HepG2 (cell line): ENCODE measurements around the gene CD28. TPM values are rescaled to one million over a fixed set of nuclear protein-coding genes. Genes with fewer than 3 reads are reported as not detected.

Source experiments
- EHMT2 ChIP-seq: fragments of 200-600 bp; sonication (generic); IDR thresholded peaks from 2 replicates; pipeline ENCODE4 v1.7.0; 2017; ENCODE audit warnings: antibody characterized with exemption, low read depth, low read length, borderline replicate concordance
- ETV5 ChIP-seq: IDR thresholded peaks from 2 replicates; pipeline ENCODE4 v1.6.1; 2018; ENCODE audit warnings: missing biosample characterization, missing genetic modification reagents, inconsistent platforms, borderline replicate concordance
- FOSL1 ChIP-seq: sonication (generic); formaldehyde crosslinking; IDR thresholded peaks from 2 replicates; pipeline ENCODE4 v1.9.0; 2021; ENCODE audit warnings: missing genetic modification reagents, borderline replicate concordance
- FOXC1 ChIP-seq: sonication (generic); formaldehyde crosslinking; IDR thresholded peaks from 2 replicates; pipeline ENCODE4 v1.8.0; 2022; ENCODE audit warnings: mild to moderate bottlenecking, missing genetic modification reagents, borderline replicate concordance
- FOXK1 ChIP-seq: sonication (generic); formaldehyde crosslinking; IDR thresholded peaks from 2 replicates; pipeline ENCODE4 v1.4.0; 2020; ENCODE audit warnings: low read depth, missing genetic modification reagents, borderline replicate concordance
- KDM2A ChIP-seq: sonication (generic); formaldehyde crosslinking; IDR thresholded peaks from 2 replicates; pipeline ENCODE4 v1.4.0; 2020; ENCODE audit warnings: low read depth, missing genetic modification reagents, borderline replicate concordance
- LCORL ChIP-seq, 2 experiments: fragments of 450-650 bp in 1 of 2; sonication (generic) in 1 of 2; formaldehyde crosslinking in 1 of 2; IDR thresholded peaks; 2 replicates each; pipeline versions ENCODE4 v1.5.0 to v1.6.1; 2017 to 2020; ENCODE audit warnings: antibody characterized with exemption in 1 of 2, missing genetic modification reagents in 1 of 2
- NCOA1 ChIP-seq: sonication (generic); formaldehyde crosslinking; IDR thresholded peaks from 2 replicates; pipeline ENCODE4 v1.9.0; 2021; ENCODE audit warnings: missing genetic modification reagents
- NCOR1 ChIP-seq: fragments of 200-600 bp; sonication (generic); IDR thresholded peaks from 2 replicates; pipeline ENCODE4 v1.7.0; 2017; ENCODE audit warnings: antibody characterized with exemption, low read length, borderline replicate concordance
- PHF21A ChIP-seq: sonication (generic); formaldehyde crosslinking; IDR thresholded peaks from 2 replicates; pipeline ENCODE4 v1.5.0; 2020; ENCODE audit warnings: mild to moderate bottlenecking, missing genetic modification reagents
- RARA ChIP-seq: IDR thresholded peaks from 2 replicates; pipeline ENCODE4 v1.6.1; 2016; ENCODE audit warnings: missing genetic modification reagents, missing compliant biosample characterization
- ZFP62 ChIP-seq: sonication (generic); formaldehyde crosslinking; IDR thresholded peaks from 2 replicates; pipeline ENCODE4 v1.4.0; 2020; ENCODE audit warnings: missing genetic modification reagents
- ZMYM4 ChIP-seq: sonication (generic); formaldehyde crosslinking; IDR thresholded peaks from 2 replicates; pipeline ENCODE4 v1.8.1; 2023; ENCODE audit warnings: mild to moderate bottlenecking, missing genetic modification reagents
- ZNF17 ChIP-seq: sonication (generic); formaldehyde crosslinking; IDR thresholded peaks from 2 replicates; pipeline ENCODE4 v1.5.0; 2020; ENCODE audit warnings: mild to moderate bottlenecking, missing genetic modification reagents
- ZNF292 ChIP-seq: sonication (generic); formaldehyde crosslinking; IDR thresholded peaks from 2 replicates; pipeline ENCODE4 v1.8.1; 2022; ENCODE audit warnings: mild to moderate bottlenecking, low read depth, missing genetic modification reagents, borderline replicate concordance
- ZNF317 ChIP-seq: sonication (generic); formaldehyde crosslinking; IDR thresholded peaks from 2 replicates; pipeline ENCODE4 v1.5.0; 2020; ENCODE audit warnings: mild to moderate bottlenecking, missing genetic modification reagents
- ZNF564 ChIP-seq: sonication (generic); formaldehyde crosslinking; IDR thresholded peaks from 2 replicates; pipeline ENCODE4 v1.8.1; 2023; ENCODE audit warnings: mild to moderate bottlenecking, missing genetic modification reagents
- ZNF629 ChIP-seq: sonication (generic); formaldehyde crosslinking; conservative IDR thresholded peaks from 2 replicates; pipeline ENCODE4 v1.5.0; 2020; ENCODE audit warnings: missing genetic modification reagents
- polyA plus RNA-seq, 8 experiments: library from polyadenylated mRNA; depleted of rRNA in 3 of 8; stranded (reverse) in 7 of 8; unstranded in 1 of 8; fragments of >200 nt; fragmentation: Illumina TruSeq in 4 of 8; extraction: Trizol in 4 of 8; gene quantifications; 2 replicates each; pipeline versions ENCODE4 v1.2.1 to v1.2.3, GENCODE V29; 2011 to 2016; ENCODE audit warnings: low read depth in 4 of 8, missing spikeins in 1 of 8, mixed read lengths in 1 of 8; ENCODE audit not compliant: insufficient read depth in 1 of 8
- total RNA-seq, 5 experiments: library from RNA; depleted of rRNA; stranded (reverse); fragments of >200 nt; fragmentation: Illumina TruSeq; extraction: Trizol; gene quantifications; 2 replicates each; pipeline ENCODE4 v1.2.3, GENCODE V29; 2016; ENCODE audit warnings: low read depth in 1 of 5
- TF ChIP-seq, protein P1 (sequence below): sonication (generic); formaldehyde crosslinking; IDR thresholded peaks from 2 replicates; pipeline ENCODE4 v1.8.0; 2022; ENCODE audit warnings: mild to moderate bottlenecking, missing genetic modification reagents
- TF ChIP-seq, protein P2 (sequence below): sonication (generic); formaldehyde crosslinking; IDR thresholded peaks from 2 replicates; pipeline ENCODE4 v1.8.0; 2022; ENCODE audit warnings: missing genetic modification reagents, low read depth, mild to moderate bottlenecking, borderline replicate concordance
- TF ChIP-seq, protein P3 (sequence below): sonication (generic); formaldehyde crosslinking; IDR thresholded peaks from 2 replicates; pipeline ENCODE4 v1.4.0; 2020; ENCODE audit warnings: missing genetic modification reagents, mild to moderate bottlenecking, borderline replicate concordance
- TF ChIP-seq, protein P4 (sequence below): sonication (generic); formaldehyde crosslinking; IDR thresholded peaks from 2 replicates; pipeline ENCODE4 v1.4.0; 2020; ENCODE audit warnings: missing genetic modification reagents

Gene CD28
- total and polyA plus RNA-seq, 2 of the 13 experiments (the other 11 are each of a cell fraction or from before 2014, with no cell fraction given) = not detected

DNA sequence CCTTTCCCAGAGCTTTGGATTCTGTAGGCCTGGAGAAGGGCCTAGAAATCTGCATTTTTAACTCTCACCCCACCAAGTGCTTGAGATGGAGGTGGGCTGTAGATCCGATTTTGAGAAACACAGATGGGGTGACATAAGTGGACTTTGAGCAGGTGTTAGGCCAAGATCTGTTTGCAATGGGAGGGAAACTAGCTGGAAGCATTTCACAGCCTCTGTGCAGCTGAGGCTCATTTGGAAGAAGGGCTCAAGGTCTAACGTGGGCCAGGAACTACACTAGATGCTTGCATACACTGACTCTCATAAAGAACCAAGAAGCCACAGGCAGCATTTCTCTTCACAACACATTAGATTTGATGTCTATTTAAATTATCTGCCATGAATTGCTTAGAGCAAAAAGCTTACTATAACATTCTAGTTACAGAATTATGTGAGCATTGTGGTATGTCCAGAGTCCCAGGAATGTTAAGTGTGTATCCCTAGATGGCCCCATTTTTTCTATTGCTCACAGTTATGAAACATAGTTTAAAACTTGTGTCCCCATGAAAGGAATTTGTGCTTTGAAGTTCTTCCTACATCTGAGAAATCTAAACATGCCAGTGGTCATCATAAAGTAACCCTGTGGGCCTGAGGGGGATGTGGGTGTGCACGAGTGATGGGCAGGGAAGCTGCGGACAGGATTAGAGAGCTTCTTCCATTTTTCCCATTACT, 77.2 kb downstream of the CD28 start (continued):
- TF ChIP-seq, protein P1, sequence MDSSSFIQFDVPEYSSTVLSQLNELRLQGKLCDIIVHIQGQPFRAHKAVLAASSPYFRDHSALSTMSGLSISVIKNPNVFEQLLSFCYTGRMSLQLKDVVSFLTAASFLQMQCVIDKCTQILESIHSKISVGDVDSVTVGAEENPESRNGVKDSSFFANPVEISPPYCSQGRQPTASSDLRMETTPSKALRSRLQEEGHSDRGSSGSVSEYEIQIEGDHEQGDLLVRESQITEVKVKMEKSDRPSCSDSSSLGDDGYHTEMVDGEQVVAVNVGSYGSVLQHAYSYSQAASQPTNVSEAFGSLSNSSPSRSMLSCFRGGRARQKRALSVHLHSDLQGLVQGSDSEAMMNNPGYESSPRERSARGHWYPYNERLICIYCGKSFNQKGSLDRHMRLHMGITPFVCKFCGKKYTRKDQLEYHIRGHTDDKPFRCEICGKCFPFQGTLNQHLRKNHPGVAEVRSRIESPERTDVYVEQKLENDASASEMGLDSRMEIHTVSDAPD (CRISPR knock-in tag) = peak; percentile 36; the same call in 1 of the 2 replicates
- TF ChIP-seq LCORL (IDR thresholded peaks at IDR 0.05) (0 out of 2 replicates have a peak, but pooled peaks have one; percentile 39), LCORL (CRISPR knock-in tag; IDR thresholded peaks at IDR 0.05) (peak; percentile 62; the same call in 1 of the 2 replicates), ZNF292 (peak; percentile 97; the same call in 1 of the 2 replicates), ZNF17 (CRISPR knock-in tag) (no peak), EHMT2 (peak; percentile 94), ZMYM4 (peak; percentile 97), FOSL1 (no peak), FOXK1 (CRISPR knock-in tag) (peak; percentile 12), KDM2A (CRISPR knock-in tag) (peak; percentile 31; the same call in 1 of the 2 replicates), PHF21A (CRISPR knock-in tag) (peak; percentile 80), ZNF317 (peak; percentile 72), NCOA1 (CRISPR knock-in tag) (peak; percentile 34; the same call in 1 of the 2 replicates), ZFP62 (CRISPR knock-in tag) (0 out of 2 replicates have a peak, but pooled peaks have one; percentile 37), ZNF629 (CRISPR knock-in tag) (peak; percentile 43; the same call in 1 of the 2 replicates), ZNF564 (CRISPR knock-in tag) (0 out of 2 replicates have a peak, but pooled peaks have one; percentile 40), ETV5 (CRISPR knock-in tag) (peak; percentile 70), FOXC1 (CRISPR knock-in tag) (no peak; the same call in 1 of the 2 replicates), RARA (CRISPR knock-in tag) (peak; percentile 54), NCOR1 (peak; percentile 97)
- TF ChIP-seq, protein P2, sequence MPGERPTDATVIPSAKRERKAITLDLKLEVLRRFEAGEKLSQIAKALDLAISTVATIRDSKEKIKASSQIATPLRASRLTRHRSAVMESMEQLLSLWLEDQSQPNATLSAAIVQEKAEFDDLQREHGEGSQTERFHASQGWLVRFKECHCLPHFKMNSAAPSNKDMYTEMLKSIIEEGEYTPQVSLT (CRISPR knock-in tag) = no peak
- TF ChIP-seq, protein P3, sequence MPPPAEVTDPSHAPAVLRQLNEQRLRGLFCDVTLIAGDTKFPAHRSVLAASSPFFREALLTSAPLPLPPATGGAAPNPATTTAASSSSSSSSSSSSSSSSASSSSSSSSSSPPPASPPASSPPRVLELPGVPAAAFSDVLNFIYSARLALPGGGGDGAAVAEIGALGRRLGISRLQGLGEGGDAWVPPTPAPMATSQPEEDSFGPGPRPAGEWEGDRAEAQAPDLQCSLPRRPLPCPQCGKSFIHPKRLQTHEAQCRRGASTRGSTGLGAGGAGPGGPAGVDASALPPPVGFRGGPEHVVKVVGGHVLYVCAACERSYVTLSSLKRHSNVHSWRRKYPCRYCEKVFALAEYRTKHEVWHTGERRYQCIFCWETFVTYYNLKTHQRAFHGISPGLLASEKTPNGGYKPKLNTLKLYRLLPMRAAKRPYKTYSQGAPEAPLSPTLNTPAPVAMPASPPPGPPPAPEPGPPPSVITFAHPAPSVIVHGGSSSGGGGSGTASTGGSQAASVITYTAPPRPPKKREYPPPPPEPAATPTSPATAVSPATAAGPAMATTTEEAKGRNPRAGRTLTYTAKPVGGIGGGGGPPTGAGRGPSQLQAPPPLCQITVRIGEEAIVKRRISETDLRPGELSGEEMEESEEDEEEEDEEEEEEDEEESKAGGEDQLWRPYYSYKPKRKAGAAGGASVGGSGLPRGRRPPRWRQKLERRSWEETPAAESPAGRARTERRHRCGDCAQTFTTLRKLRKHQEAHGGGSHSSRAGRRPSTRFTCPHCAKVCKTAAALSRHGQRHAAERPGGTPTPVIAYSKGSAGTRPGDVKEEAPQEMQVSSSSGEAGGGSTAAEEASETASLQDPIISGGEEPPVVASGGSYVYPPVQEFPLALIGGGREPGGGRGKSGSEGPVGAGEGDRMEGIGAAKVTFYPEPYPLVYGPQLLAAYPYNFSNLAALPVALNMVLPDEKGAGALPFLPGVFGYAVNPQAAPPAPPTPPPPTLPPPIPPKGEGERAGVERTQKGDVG (CRISPR knock-in tag) = no peak
- TF ChIP-seq, protein P4, sequence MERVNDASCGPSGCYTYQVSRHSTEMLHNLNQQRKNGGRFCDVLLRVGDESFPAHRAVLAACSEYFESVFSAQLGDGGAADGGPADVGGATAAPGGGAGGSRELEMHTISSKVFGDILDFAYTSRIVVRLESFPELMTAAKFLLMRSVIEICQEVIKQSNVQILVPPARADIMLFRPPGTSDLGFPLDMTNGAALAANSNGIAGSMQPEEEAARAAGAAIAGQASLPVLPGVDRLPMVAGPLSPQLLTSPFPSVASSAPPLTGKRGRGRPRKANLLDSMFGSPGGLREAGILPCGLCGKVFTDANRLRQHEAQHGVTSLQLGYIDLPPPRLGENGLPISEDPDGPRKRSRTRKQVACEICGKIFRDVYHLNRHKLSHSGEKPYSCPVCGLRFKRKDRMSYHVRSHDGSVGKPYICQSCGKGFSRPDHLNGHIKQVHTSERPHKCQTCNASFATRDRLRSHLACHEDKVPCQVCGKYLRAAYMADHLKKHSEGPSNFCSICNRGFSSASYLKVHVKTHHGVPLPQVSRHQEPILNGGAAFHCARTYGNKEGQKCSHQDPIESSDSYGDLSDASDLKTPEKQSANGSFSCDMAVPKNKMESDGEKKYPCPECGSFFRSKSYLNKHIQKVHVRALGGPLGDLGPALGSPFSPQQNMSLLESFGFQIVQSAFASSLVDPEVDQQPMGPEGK = peak; percentile 56
